GM12878 (cell line): ENCODE measurements around the gene EPB41. TPM values are rescaled to one million over a fixed set of nuclear protein-coding genes. Genes with fewer than 3 reads are reported as not detected.

ENCODE experiments used
- ATAC-seq: fragments of 200-7000 bp; cut with Tn5 transposase; 3 replicates; pipeline ENCODE4 v1.9.1; 2020; ENCODE audit warnings: mild to moderate bottlenecking, moderate library complexity
- BruUV-seq: library from RNA; stranded (reverse); fragments of 400-500 nt; replicated peaks from 2 replicates; lab custom pipeline; 2021; lab: Mats Ljungman, UMichigan
- CTCF ChIA-PET: fragments of 300-600 bp; sonication (Branson Sonifier 250); formaldehyde crosslinking; extraction: SDS; loops from one replicate; lab custom pipeline; 2021; ENCODE audit warnings: inconsistent platforms; lab: Yijun Ruan, JAX
- POLR2A ChIA-PET: fragments of 350-600 bp; formaldehyde crosslinking; extraction: SDS; loops from one replicate; lab custom pipeline; 2021; ENCODE audit warnings: inconsistent platforms; lab: Charles Lee
- RAD21 ChIA-PET: fragments of 300-600 bp; sonication (Branson Sonifier 250); formaldehyde crosslinking; loops from one replicate; lab custom pipeline; 2023; ENCODE audit warnings: antibody characterized with exemption; ENCODE audit not compliant: unreplicated experiment; lab: Charles Lee
- SMC1A ChIA-PET: fragments of 300-600 bp; sonication (Branson Sonifier 250); formaldehyde crosslinking; loops from one replicate; lab custom pipeline; 2023; ENCODE audit not compliant: unreplicated experiment, uncharacterized antibody; lab: Charles Lee
- DNase-seq: peaks from one replicate; pipeline ENCODE4 v3.0.0-alpha.2; 2011; ENCODE audit warnings: low read depth, low spot score
- FAIRE-seq: peaks from 3 replicates; lab custom pipeline; 2011; peaks lifted over from hg19 to GRCh38; lab: Jason Lieb, UNC
- H2AFZ ChIP-seq: 2 replicates; pipeline ENCODE4 v1.6.0; 2011; ENCODE audit warnings: low read depth, low read length, control low read depth; ENCODE audit not compliant: control insufficient read depth
- H3K27ac ChIP-seq: 2 replicates; pipeline ENCODE4 v1.5.1; 2011; ENCODE audit warnings: control low read depth; ENCODE audit not compliant: control insufficient read depth, insufficient read depth
- H3K27me3 ChIP-seq, 2 experiments: replicated peaks in 1 of 2; 2 replicates each; pipeline versions ENCODE4 v1.6.0 to v1.6.1; 2011; ENCODE audit warnings: low read length in 1 of 2; ENCODE audit not compliant: control insufficient read depth in 2 of 2, insufficient read depth in 2 of 2
- H3K36me3 ChIP-seq, 2 experiments: 2 replicates each; pipeline ENCODE4 v1.5.1; 2011; ENCODE audit warnings: low read length in 1 of 2; ENCODE audit not compliant: control insufficient read depth in 2 of 2, insufficient read depth in 2 of 2
- H3K4me1 ChIP-seq: 2 replicates; pipeline ENCODE4 v1.6.1; 2011; ENCODE audit warnings: mild to moderate bottlenecking, low read length, moderate library complexity, mixed read lengths; ENCODE audit not compliant: control insufficient read depth, insufficient read depth
- H3K4me2 ChIP-seq: 2 replicates; pipeline ENCODE4 v1.6.0; 2011; ENCODE audit warnings: control low read depth; ENCODE audit not compliant: control insufficient read depth, insufficient read depth
- H3K4me3 ChIP-seq: fragments of 200-600 bp; sonication (generic); 2 replicates; pipeline ENCODE4 v1.5.1; 2016
- H3K79me2 ChIP-seq: 2 replicates; pipeline ENCODE4 v1.6.0; 2011; ENCODE audit warnings: low read length; ENCODE audit not compliant: control insufficient read depth, insufficient read depth
- H3K9ac ChIP-seq: 2 replicates; pipeline ENCODE4 v1.8.0; 2011; ENCODE audit warnings: low read length, control low read depth, mixed read lengths; ENCODE audit not compliant: control insufficient read depth, insufficient read depth
- H3K9me3 ChIP-seq: replicated peaks from 3 replicates; pipeline ENCODE4 v1.5.1; 2011; ENCODE audit warnings: mild to moderate bottlenecking, low read length; ENCODE audit not compliant: control insufficient read depth, insufficient read depth
- H4K20me1 ChIP-seq: 2 replicates; pipeline ENCODE4 v1.6.0; 2011; ENCODE audit not compliant: control insufficient read depth, insufficient read depth
- BCL11A ChIP-seq: IDR thresholded peaks from 2 replicates; pipeline ENCODE4 v1.6.1; 2011; ENCODE audit warnings: low read depth, low read length
- CHD4 ChIP-seq: fragments of 200-600 bp; sonication (generic); IDR thresholded peaks from 2 replicates; pipeline ENCODE4 v1.6.1; 2016; ENCODE audit warnings: mild to moderate bottlenecking
- IKZF2 ChIP-seq, 2 experiments: fragments of 450-650 bp; IDR thresholded peaks; 2 replicates each; pipeline ENCODE4 v1.6.1; 2017; ENCODE audit warnings: mild to moderate bottlenecking in 2 of 2, moderate library complexity in 2 of 2
- KDM1A ChIP-seq: fragments of 200-600 bp; sonication (generic); IDR thresholded peaks from 2 replicates; pipeline ENCODE4 v1.6.1; 2016; ENCODE audit warnings: borderline replicate concordance
- MAX ChIP-seq: IDR thresholded peaks from 2 replicates; pipeline ENCODE4 v1.6.1; 2012; ENCODE audit warnings: low read depth, low read length, improper control_type of control experiment
- NFIC ChIP-seq: IDR thresholded peaks from 2 replicates; pipeline ENCODE4 v1.6.1; 2012; ENCODE audit warnings: low read depth, mild to moderate bottlenecking, inconsistent platforms, low read length, moderate library complexity
- NFYB ChIP-seq: IDR thresholded peaks from 2 replicates; pipeline ENCODE4 v1.6.1; 2011; ENCODE audit warnings: low read depth, mild to moderate bottlenecking, low read length, improper control_type of control experiment, moderate library complexity; ENCODE audit not compliant: insufficient read depth
- PKNOX1 ChIP-seq: fragments of 450-650 bp; IDR thresholded peaks from 2 replicates; pipeline ENCODE4 v1.6.1; 2016; ENCODE audit warnings: mild to moderate bottlenecking
- RBBP5 ChIP-seq: fragments of 200-600 bp; sonication (generic); conservative IDR thresholded peaks from 2 replicates; pipeline ENCODE4 v1.6.1; 2016
- SMAD1 ChIP-seq: fragments of 450-650 bp; IDR thresholded peaks from 2 replicates; pipeline ENCODE4 v1.6.1; 2018; ENCODE audit warnings: mild to moderate bottlenecking, low read depth; ENCODE audit not compliant: partially characterized antibody
- USF2 ChIP-seq: IDR thresholded peaks from 2 replicates; pipeline ENCODE4 v1.6.1; 2011; ENCODE audit warnings: low read depth, low read length, improper control_type of control experiment, borderline replicate concordance
- WGBS: methylation state at CpG from one replicate; pipeline ENCODE4 v1.1.6; 2016; ENCODE audit warnings: low lambda C conversion rate; ENCODE audit not compliant: insufficient replicate concordance, insufficient coverage; ENCODE audit errors: missing lambda C conversion rate; 5-methylcytosine and 5-hydroxymethylcytosine counted together
- in situ Hi-C: fragments of 300-500 bp; cut with MboI; formaldehyde crosslinking; loops from 9 replicates; pipeline ENCODE4 v1.14.3; 2018; ENCODE audit warnings: mixed read lengths
- intact Hi-C: fragments of 100-400 bp; cut with micrococcal nuclease; formaldehyde crosslinking; loops from one replicate; pipeline ENCODE4 v1.14.2; 2022; ENCODE audit not compliant: unreplicated experiment
- polyA plus RNA-seq, 11 experiments: library from polyadenylated mRNA; depleted of rRNA in 4 of 11; unstranded in 6 of 11; stranded (reverse) in 5 of 11; fragments of >200 nt; fragmentation: Nextera tagmentation in 4 of 11; fragmentation: Illumina TruSeq in 1 of 11; extraction: Ambion mirVana in 4 of 11; extraction: Trizol in 1 of 11; gene quantifications; 1 replicate in 1 of 11; 2 replicates in 10 of 11; pipeline versions ENCODE4 v1.2.1 to v1.2.3, GENCODE V29; 2011 to 2016; ENCODE audit warnings: inconsistent platforms in 2 of 11, missing spikeins in 2 of 11, low read depth in 1 of 11
- total RNA-seq, 4 experiments: library from RNA; depleted of rRNA in 3 of 4; stranded (reverse); fragments of >200 nt in 3 of 4; fragmentation: Illumina TruSeq in 1 of 4; extraction: Trizol in 1 of 4; gene quantifications; 2 replicates each; pipeline versions ENCODE4 v1.2.1 to v1.2.3, GENCODE V29; 2013 to 2021

EPB41 gene
- total and polyA plus RNA-seq, 10 of the 15 experiments (the other 5 are each of a cell fraction or from before 2014, with no cell fraction given): 1.1 to 77.6 (median 58.8) TPM

- SMC1A ChIA-PET: interaction anchor here (0.6 to 3.3 kb wide), 11 partner anchors 13 to 1174 kb away, joined by 3 to 16 read pairs (median 3); no protein-coding TSS in a partner anchor
- CTCF ChIA-PET: interaction anchor here (0.6 to 1.7 kb wide), 9 partner anchors 13 to 289 kb away, joined by 3 to 9 read pairs (median 4); no protein-coding TSS in a partner anchor
These were observed 562 bp upstream of the EPB41 start for GRCh38 chr1:28913786-28914227.

More at GRCh38 chr1:28913786-28914227, 562 bp upstream of the EPB41 start:
- H3K4me1 ChIP-seq: peaks cover 7% of the 10 kb centered on the region
- ATAC-seq (no peak), DNase-seq (no peak), FAIRE-seq (no peak)
- peak overlapping the region; percentile 40; the same call in 1 of the 2 replicates for H3K27ac ChIP-seq
- 19% methylated on average over 10 of the region's 10 CpGs for WGBS
- peak overlapping the region; percentile 84 for H2AFZ ChIP-seq
- no peaks in the 10 kb centered on the region for H3K27me3 ChIP-seq
- POLR2A ChIA-PET: interaction anchor here (0.6 to 3.7 kb wide), 6 partner anchors 13 to 270 kb away, joined by 3 to 19 read pairs (median 7); partner anchors contain the start of gene SRSF4
- no peaks in the 10 kb centered on the region for H3K9me3 ChIP-seq
- RAD21 ChIA-PET: interaction anchor here (0.7 to 2.7 kb wide), 13 partner anchors 11 to 267 kb away, joined by 3 to 25 read pairs (median 3); partner anchors contain the start of gene SRSF4
- in situ Hi-C loops: no loop called here
- peak overlapping the region; percentile 88 for H3K4me2 ChIP-seq
- no peaks in the 10 kb centered on the region; the same call in 1 of the 2 replicates for H3K79me2 ChIP-seq
- intact Hi-C loops: loop anchor here (10.0 kb wide), 1 partner anchor 51 kb away; no protein-coding TSS in a partner anchor
- BruUV-seq: no TSS peak
- peak overlapping the region; percentile 32; the same call in 1 of the 2 replicates for H3K9ac ChIP-seq
- H3K36me3 ChIP-seq: no peaks in the 10 kb centered on the region; a peak in 1 of 4 replicates
- H4K20me1 ChIP-seq: no peaks in the 10 kb centered on the region
- no peak for TF ChIP-seq SMAD1
- no peak for TF ChIP-seq RBBP5
- no peak for TF ChIP-seq IKZF2 (IDR thresholded peaks at IDR 0.05)
- no peak for TF ChIP-seq PKNOX1
- no peak for TF ChIP-seq USF2
- TF ChIP-seq KDM1A: no peak
- no peak for TF ChIP-seq NFIC
- TF ChIP-seq NFYB: no peak
- no peak; the same call in 1 of the 2 replicates for TF ChIP-seq MAX
- TF ChIP-seq BCL11A: no peak
- TF ChIP-seq CHD4: no peak
- peak overlapping the region; percentile 66 for H3K4me3 ChIP-seq
